Osteocyte (in vitro differentiated cells): ENCODE measurements around the gene IL1RAP. TPM values are rescaled to one million over a fixed set of nuclear protein-coding genes. Genes with fewer than 3 reads are reported as not detected.
A peak's percentile ranks its signal among the peaks of the same experiment; 100 is the strongest.

Source experiments
- DNase-seq: peaks from one replicate; pipeline ENCODE4 v3.0.0; 2021; ENCODE audit warnings: mixed read lengths; ENCODE audit not compliant: unreplicated experiment; ENCODE audit errors: extremely low spot score
- H3K27ac Mint-ChIP-seq: one replicate; pipeline ENCODE4 v1.8.0; 2021; ENCODE audit warnings: mild to moderate bottlenecking, mixed read lengths; ENCODE audit not compliant: unreplicated experiment
- H3K27me3 Mint-ChIP-seq: one replicate; pipeline ENCODE4 v1.8.0; 2021; ENCODE audit warnings: mixed read lengths; ENCODE audit not compliant: unreplicated experiment
- H3K36me3 Mint-ChIP-seq: one replicate; pipeline ENCODE4 v1.8.0; 2021; ENCODE audit warnings: mixed read lengths; ENCODE audit not compliant: unreplicated experiment
- H3K4me1 Mint-ChIP-seq: one replicate; pipeline ENCODE4 v1.8.0; 2021; ENCODE audit warnings: mixed read lengths; ENCODE audit not compliant: unreplicated experiment
- H3K4me3 Mint-ChIP-seq: one replicate; pipeline ENCODE4 v1.8.0; 2021; ENCODE audit warnings: mild to moderate bottlenecking, moderate library complexity, mixed read lengths; ENCODE audit not compliant: unreplicated experiment
- H3K9me3 Mint-ChIP-seq: one replicate; pipeline ENCODE4 v1.8.0; 2021; ENCODE audit warnings: mixed read lengths; ENCODE audit not compliant: unreplicated experiment
- CTCF ChIP-seq: fragments of 200-600 bp; sonication (generic); IDR thresholded peaks from 2 replicates; pipeline ENCODE4 v1.5.0; 2021; ENCODE audit warnings: antibody characterized with exemption, mild to moderate bottlenecking, moderate library complexity
- total RNA-seq: library from RNA; stranded (reverse); gene quantifications from 2 replicates; pipeline ENCODE4 v1.2.1, GENCODE V29; 2021

IL1RAP gene
- total RNA-seq, 1 donor from 2014 or later = 29.3 TPM

GRCh38 chr3:190695225-190695624 is 181.3 kb downstream of the IL1RAP start:
- no peak overlapping the region for H3K27ac Mint-ChIP-seq
- H3K27me3 Mint-ChIP-seq = no peaks in the 10 kb centered on the region
- no peaks in the 10 kb centered on the region for H3K9me3 Mint-ChIP-seq
- no peak overlapping the region for H3K4me3 Mint-ChIP-seq
- H3K4me1 Mint-ChIP-seq = peaks cover 30% of the 10 kb centered on the region
- H3K36me3 Mint-ChIP-seq = no peaks in the 10 kb centered on the region
- no peak for TF ChIP-seq CTCF
- no peak for DNase-seq

- no peak overlapping the region for H3K4me3 Mint-ChIP-seq
- no peaks in the 10 kb centered on the region for H3K36me3 Mint-ChIP-seq
- H3K27ac Mint-ChIP-seq = no peak overlapping the region
- H3K27me3 Mint-ChIP-seq = no peaks in the 10 kb centered on the region
- TF ChIP-seq CTCF = no peak
- DNase-seq = no peak
- peaks cover 32% of the 10 kb centered on the region for H3K4me1 Mint-ChIP-seq
- H3K9me3 Mint-ChIP-seq = no peaks in the 10 kb centered on the region
Observed at GRCh38 chr3:190695994-190696393, 182.1 kb downstream of the IL1RAP start.

GRCh38 chr3:190696777-190697501 is 183.1 kb downstream of the IL1RAP start:
- Mint-ChIP-seq H3K36me3 (no peaks in the 10 kb centered on the region), H3K9me3 (no peaks in the 10 kb centered on the region), H3K4me3 (no peak overlapping the region), H3K4me1 (peaks cover 32% of the 10 kb centered on the region), H3K27me3 (no peaks in the 10 kb centered on the region), H3K27ac (no peak overlapping the region)
- DNase-seq = no peak
- TF ChIP-seq CTCF = peak; percentile 76

- H3K4me3 Mint-ChIP-seq = no peak overlapping the region
- H3K4me1 Mint-ChIP-seq = peaks cover 32% of the 10 kb centered on the region
- peak; percentile 29 for TF ChIP-seq CTCF
- H3K36me3 Mint-ChIP-seq = no peaks in the 10 kb centered on the region
- no peaks in the 10 kb centered on the region for H3K9me3 Mint-ChIP-seq
- no peak for DNase-seq
- no peaks in the 10 kb centered on the region for H3K27me3 Mint-ChIP-seq
- H3K27ac Mint-ChIP-seq = peak overlapping the region; percentile 80
Observed at GRCh38 chr3:190697502-190697830, 183.6 kb downstream of the IL1RAP start.

- Mint-ChIP-seq H3K4me3 (no peak overlapping the region), H3K36me3 (no peaks in the 10 kb centered on the region), H3K27ac (peak overlapping the region; percentile 80)
Observed at GRCh38 chr3:190697901-190698300, 184.0 kb downstream of the IL1RAP start.

More at GRCh38 chr3:190697901-190698300, 184.0 kb downstream of the IL1RAP start:
- Mint-ChIP-seq H3K9me3 (no peaks in the 10 kb centered on the region), H3K4me1 (peaks cover 32% of the 10 kb centered on the region), H3K27me3 (no peaks in the 10 kb centered on the region)
- no peak for DNase-seq
- no peak for TF ChIP-seq CTCF
